Mesendoderm (in vitro differentiated cells): Measurements from ENCODE around the gene GALNT17.

Experiments
- DNase-seq: peaks from one replicate; pipeline ENCODE4 v3.0.0; 2013
- H2AK5ac ChIP-seq: 2 replicates; pipeline ENCODE4 v1.6.1; 2013; ENCODE audit warnings: low read length, inconsistent platforms
- H2BK120ac ChIP-seq: 2 replicates; pipeline ENCODE4 v1.6.1; 2013; ENCODE audit warnings: low read depth, mild to moderate bottlenecking, low read length, moderate library complexity, mixed read lengths
- H2BK15ac ChIP-seq: replicated peaks from 2 replicates; pipeline ENCODE4 v1.6.1; 2013; ENCODE audit warnings: low read depth, mild to moderate bottlenecking, moderate library complexity
- H2BK5ac ChIP-seq: 2 replicates; pipeline ENCODE4 v1.6.1; 2013; ENCODE audit warnings: low read length, inconsistent platforms
- H3K18ac ChIP-seq: 2 replicates; pipeline ENCODE4 v1.6.1; 2013; ENCODE audit warnings: mild to moderate bottlenecking, low read length, mixed read lengths
- H3K23ac ChIP-seq: one replicate; pipeline ENCODE4 v1.6.1; 2013; ENCODE audit warnings: low read length
- H3K27ac ChIP-seq: 2 replicates; pipeline ENCODE4 v1.5.1; 2013; ENCODE audit warnings: low read depth, mild to moderate bottlenecking, inconsistent platforms, low read length, moderate library complexity
- H3K27me3 ChIP-seq: 2 replicates; pipeline ENCODE4 v1.6.1; 2013; ENCODE audit warnings: low read length, control low read depth, mild to moderate bottlenecking, inconsistent platforms; ENCODE audit not compliant: insufficient read depth, poor library complexity
- H3K36me3 ChIP-seq: 2 replicates; pipeline ENCODE4 v1.6.1; 2013; ENCODE audit warnings: low read length, inconsistent platforms; ENCODE audit not compliant: control insufficient read depth, insufficient read depth
- H3K4ac ChIP-seq: one replicate; pipeline ENCODE4 v1.6.1; 2013; ENCODE audit warnings: low read depth, mild to moderate bottlenecking, low read length, moderate library complexity
- H3K4me1 ChIP-seq: 2 replicates; pipeline ENCODE4 v1.6.1; 2013; ENCODE audit warnings: low read depth, low read length, inconsistent platforms; ENCODE audit not compliant: control insufficient read depth
- H3K4me2 ChIP-seq: 2 replicates; pipeline ENCODE4 v1.6.1; 2013; ENCODE audit warnings: low read length
- H3K4me3 ChIP-seq: 2 replicates; pipeline ENCODE4 v1.5.1; 2013; ENCODE audit warnings: mild to moderate bottlenecking, low read length
- H3K56ac ChIP-seq: one replicate; pipeline ENCODE4 v1.6.1; 2013; ENCODE audit warnings: low read length
- H3K79me1 ChIP-seq: 2 replicates; pipeline ENCODE4 v1.6.1; 2013; ENCODE audit warnings: low read length, inconsistent platforms
- H3K79me2 ChIP-seq: 2 replicates; pipeline ENCODE4 v1.6.1; 2013; ENCODE audit warnings: mild to moderate bottlenecking, low read length; ENCODE audit not compliant: control insufficient read depth, insufficient read depth
- H3K9ac ChIP-seq: 2 replicates; pipeline ENCODE4 v1.6.1; 2013; ENCODE audit warnings: low read length, inconsistent platforms
- H4K5ac ChIP-seq: one replicate; pipeline ENCODE4 v1.6.1; 2013; ENCODE audit warnings: low read length
- H4K8ac ChIP-seq: one replicate; pipeline ENCODE4 v1.6.1; 2013; ENCODE audit warnings: low read depth, mild to moderate bottlenecking, control low read depth, low read length, moderate library complexity
- WGBS: extraction: QIAGEN DNeasy Blood & Tissue Kit; methylation state at CpG from one replicate; pipeline ENCODE4 v1.1.7; 2013; ENCODE audit warnings: low lambda C conversion rate, missing lambda C conversion rate; ENCODE audit not compliant: insufficient coverage; ENCODE audit errors: extremely low coverage; 5-methylcytosine and 5-hydroxymethylcytosine counted together

GALNT17 gene

DNA sequence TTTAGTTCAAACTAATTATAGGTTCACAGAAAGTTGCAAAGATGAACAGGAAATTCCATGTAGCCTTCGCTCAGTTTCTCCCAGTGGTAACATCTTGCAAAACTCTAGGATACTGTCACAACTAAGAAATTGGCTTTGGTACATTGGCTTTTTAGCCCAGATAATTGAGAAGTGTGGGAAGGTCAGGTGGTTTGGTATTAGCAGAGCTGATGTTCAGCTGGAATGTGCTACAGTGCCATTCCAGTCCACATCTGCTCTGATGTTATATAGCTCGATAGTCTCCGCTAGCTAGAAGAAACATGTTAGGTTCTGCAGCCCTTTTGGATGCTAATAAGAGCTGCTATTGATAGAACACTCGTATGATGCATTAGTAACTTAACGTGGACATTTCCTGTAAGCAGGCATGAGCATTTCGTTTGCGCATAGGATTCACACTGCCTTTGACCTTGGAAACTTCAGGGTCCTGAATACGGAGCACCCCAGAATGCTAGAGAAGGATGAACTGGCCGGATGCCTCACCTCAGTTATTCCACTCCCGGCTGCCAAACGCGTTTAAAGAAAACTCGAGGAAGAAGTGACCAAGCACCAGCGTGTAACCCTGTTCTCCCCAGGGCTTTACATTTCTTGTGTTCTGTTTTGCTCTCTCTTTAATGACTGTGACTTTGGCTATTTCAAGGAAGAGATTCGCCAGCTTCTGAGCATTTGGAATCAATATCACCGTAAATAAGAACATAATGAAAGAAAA lies 271.4 kb downstream of the GALNT17 start:
- no peak for DNase-seq

DNA sequence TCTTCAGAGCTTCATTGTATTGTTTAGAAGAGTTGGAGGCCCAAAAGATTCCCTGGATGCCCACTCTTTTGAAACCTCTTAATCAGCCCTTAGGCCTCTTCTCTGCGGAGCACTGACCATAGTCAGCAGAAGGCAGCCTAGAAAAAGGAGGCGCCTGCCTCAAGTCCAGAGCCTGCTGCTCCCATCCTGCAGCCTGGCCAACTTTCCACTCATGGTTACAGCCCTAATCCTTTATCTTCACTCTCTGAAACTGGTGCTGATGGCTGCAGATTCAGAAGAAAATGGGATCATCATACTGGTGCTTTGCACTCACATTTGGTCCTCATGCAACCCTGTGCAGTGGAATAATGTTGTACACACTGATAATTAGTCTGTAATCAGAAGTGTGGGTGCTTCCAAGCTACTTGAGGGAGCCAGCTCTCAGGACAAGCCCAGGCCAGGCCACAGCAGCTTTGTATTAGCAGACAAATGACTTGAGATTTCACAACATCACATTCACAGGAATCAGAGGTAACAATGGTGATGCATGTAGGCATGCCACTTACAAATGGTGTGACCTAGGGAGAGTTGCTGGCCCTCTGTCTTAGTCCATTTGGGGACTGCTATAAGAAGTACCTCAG lies 272.9 kb downstream of the GALNT17 start:
- peak overlapping the region; percentile 5 for H2BK5ac ChIP-seq
- no CpG with 5 or more reads among the region's 2 CpGs for WGBS
- H3K18ac ChIP-seq: no peak overlapping the region
- H3K4me1 ChIP-seq: peaks cover 9% of the 10 kb centered on the region
- peaks cover 2% of the 10 kb centered on the region for H3K79me2 ChIP-seq
- no peak overlapping the region for H3K27ac ChIP-seq
- peaks cover 3% of the 10 kb centered on the region for H3K79me1 ChIP-seq
- H3K4me3 ChIP-seq: no peak overlapping the region
- peak overlapping the region; percentile 36 for H2AK5ac ChIP-seq
- H2BK120ac ChIP-seq: no peak overlapping the region
- no peak overlapping the region for H3K4ac ChIP-seq
- H4K5ac ChIP-seq: no peak overlapping the region
- DNase-seq: no peak
- H3K4me2 ChIP-seq: no peak overlapping the region
- no peaks in the 10 kb centered on the region for H3K27me3 ChIP-seq
- no peak overlapping the region for H3K56ac ChIP-seq
- H4K8ac ChIP-seq: no peak overlapping the region
- H3K36me3 ChIP-seq: peaks cover 2% of the 10 kb centered on the region
- no peak overlapping the region for H3K23ac ChIP-seq
- no peak overlapping the region for H2BK15ac ChIP-seq
- H3K9ac ChIP-seq: no peak overlapping the region

More for the DNA sequence above, 271.4 kb downstream of the GALNT17 start:
- Histone ChIP-seq H4K8ac (no peak overlapping the region), H3K23ac (no peak overlapping the region), H3K79me1 (peaks cover 5% of the 10 kb centered on the region), H3K4me1 (peaks cover 9% of the 10 kb centered on the region), H3K79me2 (peaks cover 2% of the 10 kb centered on the region), H4K5ac (no peak overlapping the region), H3K18ac (no peak overlapping the region), H3K27me3 (no peaks in the 10 kb centered on the region), H2BK15ac (no peak overlapping the region), H3K27ac (peak overlapping the region; percentile 31), H2BK5ac (peak overlapping the region; percentile 3), H3K4ac (no peak overlapping the region), H3K36me3 (no peaks in the 10 kb centered on the region), H3K4me2 (no peak overlapping the region), H3K56ac (peak overlapping the region; percentile 1), H2BK120ac (no peak overlapping the region), H2AK5ac (no peak overlapping the region), H3K9ac (no peak overlapping the region), H3K4me3 (no peak overlapping the region)
- WGBS: no CpG with 5 or more reads among the region's 16 CpGs

DNA sequence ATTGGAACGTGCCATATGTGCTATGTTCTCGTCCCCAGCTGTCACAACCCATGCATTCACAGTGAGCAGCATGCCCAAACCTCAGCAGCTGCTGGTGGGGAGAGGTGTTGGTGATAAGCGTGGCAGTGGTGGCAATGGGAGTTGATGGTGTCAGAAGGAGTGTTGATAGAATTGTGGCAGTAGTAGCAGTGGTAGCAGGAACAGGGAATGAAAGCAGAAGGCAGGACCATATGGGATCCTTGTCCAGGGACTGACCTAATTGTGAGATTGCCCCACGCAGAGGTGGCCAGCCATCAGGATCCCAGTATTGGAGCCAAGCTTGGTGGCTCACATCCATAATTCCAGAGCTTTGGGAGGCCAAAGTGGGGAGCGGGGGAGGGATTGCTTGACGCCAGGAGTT lies 276.3 kb downstream of the GALNT17 start:
- Histone ChIP-seq H2AK5ac (no peak overlapping the region), H3K79me2 (no peaks in the 10 kb centered on the region), H3K27me3 (no peaks in the 10 kb centered on the region), H3K36me3 (peaks cover 2% of the 10 kb centered on the region), H3K79me1 (peaks cover 3% of the 10 kb centered on the region), H3K56ac (no peak overlapping the region), H3K18ac (no peak overlapping the region), H2BK120ac (no peak overlapping the region), H3K9ac (no peak overlapping the region), H3K4me1 (peaks cover 1% of the 10 kb centered on the region), H3K4ac (no peak overlapping the region), H3K4me2 (no peak overlapping the region), H3K4me3 (no peak overlapping the region), H3K23ac (no peak overlapping the region), H4K5ac (no peak overlapping the region), H3K27ac (no peak overlapping the region), H2BK5ac (no peak overlapping the region), H4K8ac (no peak overlapping the region), H2BK15ac (no peak overlapping the region)
- no peak for DNase-seq
- no CpG with 5 or more reads among the region's 6 CpGs for WGBS

DNA sequence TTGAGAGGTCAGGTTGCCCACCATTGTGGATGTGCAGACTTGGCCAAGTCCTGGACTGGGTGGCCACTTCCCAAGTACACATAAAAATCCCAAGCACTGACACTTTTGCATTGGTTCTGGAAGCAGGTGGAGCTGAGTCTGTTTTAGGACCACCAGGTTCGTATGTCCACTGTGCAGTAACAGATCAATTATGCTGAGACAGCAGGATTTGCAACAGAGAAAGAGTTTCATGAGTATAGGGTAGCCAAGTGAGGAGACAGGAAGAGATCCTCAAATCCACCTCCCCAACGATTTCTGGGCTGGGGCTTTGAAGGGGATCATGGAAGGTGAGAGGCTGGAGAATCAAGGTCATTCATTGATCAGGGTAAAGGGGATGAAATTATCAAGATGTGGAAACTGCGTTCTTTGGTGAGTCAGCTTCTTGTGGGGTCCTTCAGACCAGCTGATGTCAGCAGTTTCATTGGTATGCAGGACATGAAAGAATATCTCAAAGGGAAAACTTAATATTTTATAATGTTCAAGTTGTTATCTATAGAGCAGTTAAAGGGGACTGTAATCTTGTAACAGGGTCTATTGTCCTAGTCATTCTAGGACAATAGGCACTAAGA lies 277.7 kb downstream of the GALNT17 start:
- Histone ChIP-seq H3K4me3 (no peak overlapping the region), H3K79me1 (peaks cover 2% of the 10 kb centered on the region), H3K9ac (no peak overlapping the region), H3K4me1 (no peaks in the 10 kb centered on the region), H3K79me2 (no peaks in the 10 kb centered on the region), H3K18ac (no peak overlapping the region), H3K4ac (no peak overlapping the region), H3K36me3 (peaks cover 2% of the 10 kb centered on the region), H3K27ac (no peak overlapping the region), H3K23ac (no peak overlapping the region), H3K27me3 (no peaks in the 10 kb centered on the region), H2BK120ac (no peak overlapping the region), H3K4me2 (no peak overlapping the region), H4K5ac (no peak overlapping the region), H2BK5ac (no peak overlapping the region), H2AK5ac (no peak overlapping the region), H3K56ac (no peak overlapping the region), H4K8ac (no peak overlapping the region), H2BK15ac (no peak overlapping the region)
- WGBS: no CpG with 5 or more reads among the region's 3 CpGs
- DNase-seq: no peak

DNA sequence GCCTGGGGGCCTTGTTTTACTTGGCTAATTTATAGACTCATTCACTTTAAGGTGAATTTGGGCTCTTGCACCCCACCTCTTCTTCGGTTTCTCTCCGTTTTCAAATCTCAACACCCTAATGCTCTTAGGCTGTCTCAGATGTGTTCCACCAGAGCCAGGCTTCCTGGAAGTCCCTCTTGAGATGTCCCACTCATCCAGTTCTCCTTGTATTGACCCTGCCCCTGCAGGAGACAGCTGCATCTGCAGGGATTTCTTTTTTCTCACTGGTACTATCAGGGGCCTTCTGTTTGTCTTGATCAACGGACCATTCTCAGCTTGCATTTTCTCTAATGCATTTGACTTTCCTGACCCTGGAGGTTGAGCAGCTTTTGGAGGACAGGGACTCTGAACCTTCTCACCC lies 279.5 kb downstream of the GALNT17 start:
- WGBS: no CpG with 5 or more reads among the region's 3 CpGs
- H3K4me1 ChIP-seq: no peaks in the 10 kb centered on the region

More for the DNA sequence above, 279.5 kb downstream of the GALNT17 start:
- Histone ChIP-seq H3K4me2 (no peak overlapping the region), H3K27me3 (no peaks in the 10 kb centered on the region), H3K27ac (no peak overlapping the region), H3K79me2 (no peaks in the 10 kb centered on the region), H4K5ac (no peak overlapping the region), H3K56ac (no peak overlapping the region), H3K4me3 (no peak overlapping the region), H2BK5ac (no peak overlapping the region), H2BK15ac (no peak overlapping the region), H3K36me3 (peaks cover 2% of the 10 kb centered on the region), H3K9ac (no peak overlapping the region), H2AK5ac (no peak overlapping the region), H2BK120ac (no peak overlapping the region), H3K79me1 (no peaks in the 10 kb centered on the region), H3K23ac (no peak overlapping the region), H3K18ac (peak overlapping the region; percentile 43), H4K8ac (no peak overlapping the region), H3K4ac (no peak overlapping the region)
- DNase-seq: peak; percentile 38
